Left ventricle myocardium superior (tissue), 1 donor: ENCODE data around the gene ANKS1B. TPM values are rescaled to one million over a fixed set of nuclear protein-coding genes. Genes with fewer than 3 reads are reported as not detected.

Source experiments
- total RNA-seq: library from RNA; stranded (reverse); fragmentation: NEBNext Ultra II Directional; extraction: Animal tissue kit (Norgen Biotek cat#: 25700); gene quantifications from one replicate; pipeline ENCODE4 v1.2.1, GENCODE V29; 2021
- donor health status: DM: no; HTN: yes; CAD: no; lungs with severe emphysema.

Gene ANKS1B
- total RNA-seq, 1 donor from 2014 or later: 2.5 TPM

Other genes with a start within 250 kb of the ANKS1B start
- gene BLTP3B, start 157.9 kb upstream of the ANKS1B start, total RNA-seq: 12.0 TPM
- gene ACTR6, start 215.9 kb upstream of the ANKS1B start, total RNA-seq: 23.8 TPM